Heart right ventricle (tissue), 16 donors: Measurements from ENCODE around the gene EXT2. TPM values are rescaled to one million over a fixed set of nuclear protein-coding genes. Genes with fewer than 3 reads are reported as not detected.

ENCODE experiments used
- ATAC-seq, 8 donors: fragments of 200-7000 bp; cut with Tn5 transposase; one replicate each; pipeline ENCODE4 v1.9.1; 2020; ENCODE audit warnings: mild to moderate bottlenecking in 8 of 8, moderate library complexity in 8 of 8, moderate number of reproducible peaks in 1 of 8
- DNase-seq, 2 donors: peaks; one replicate each; pipeline ENCODE4 v3.0.0-alpha.2; 2020
- H3K27ac ChIP-seq, 10 donors: fragments of 200-600 bp; sonication (generic) in 2 of 10; one replicate each; pipeline versions ENCODE4 v1.5.0 to v1.8.0; 2020 to 2022; ENCODE audit warnings: mild to moderate bottlenecking in 3 of 10
- H3K27me3 ChIP-seq, 7 donors: fragments of 200-600 bp; one replicate each; pipeline ENCODE4 v1.8.0; 2021 to 2022; ENCODE audit warnings: mild to moderate bottlenecking in 2 of 7
- H3K36me3 ChIP-seq, 9 donors: fragments of 200-600 bp; sonication (generic) in 1 of 9; one replicate each; pipeline versions ENCODE4 v1.5.0 to v1.8.0; 2020 to 2022; ENCODE audit warnings: mild to moderate bottlenecking in 2 of 9
- H3K4me1 ChIP-seq, 9 donors: fragments of 200-600 bp; sonication (generic) in 1 of 9; one replicate each; pipeline versions ENCODE4 v1.5.0 to v1.8.0; 2020 to 2022; ENCODE audit warnings: mild to moderate bottlenecking in 4 of 9
- H3K4me3 ChIP-seq, 10 donors: fragments of 200-600 bp; sonication (generic) in 2 of 10; one replicate each; pipeline versions ENCODE4 v1.5.0 to v1.8.0; 2020 to 2022; ENCODE audit warnings: mild to moderate bottlenecking in 7 of 10, moderate library complexity in 2 of 10
- H3K9me3 ChIP-seq, 11 donors: fragments of 200-600 bp in 10 of 11; sonication (generic) in 2 of 11; one replicate each; pipeline versions ENCODE4 v1.5.0 to v1.8.0; 2013 to 2022; ENCODE audit warnings: mild to moderate bottlenecking in 2 of 11, control low read depth in 1 of 11, moderate library complexity in 1 of 11
- WGBS, 2 donors: extraction: QIAGEN DNeasy Blood & Tissue Kit; methylation state at CpG; one replicate each; pipeline ENCODE4 v1.1.7; 2013; ENCODE audit warnings: inconsistent platforms in 1 of 2; 5-methylcytosine and 5-hydroxymethylcytosine counted together
- intact Hi-C, 10 donors: fragments of 100-400 bp; cut with DNase I; formaldehyde crosslinking; loops; one replicate each; pipeline versions ENCODE4 v1.11.1 to v1.14.2; 2022
- polyA plus RNA-seq, 2 donors: library from polyadenylated mRNA; stranded (reverse); fragments of 200-250 nt; gene quantifications; one replicate each; pipeline ENCODE4 v1.2.3, GENCODE V29; 2013
- total RNA-seq, 10 donors: library from RNA; stranded (reverse); fragmentation: NEBNext Ultra II Directional in 3 of 10; extraction: Animal tissue kit (Norgen Biotek cat#: 25700) in 3 of 10; gene quantifications; one replicate each; pipeline versions ENCODE4 v1.2.1 to v1.2.4, GENCODE V29; 2021 to 2023
- TF ChIP-seq, protein P1 (sequence below), 9 donors: fragments of 200-600 bp; sonication (generic) in 2 of 9; IDR thresholded peaks; one replicate each; pipeline versions ENCODE4 v1.5.0 to v1.8.0; 2021 to 2022; ENCODE audit warnings: antibody characterized with exemption in 9 of 9, mild to moderate bottlenecking in 5 of 9, moderate library complexity in 1 of 9
- donor health status: Arrhythmogenic right ventricular cardiomyopathy.
- donor health status: ischemic (EF 13 %, LVEDD 7.1; RV severe dilation, severe dysfunction).
- donor health status: healthy with polysubstance abuse.
- donor health status: DM: no; HTN: yes; CAD: no.
- donor health status: DM: no; HTN: no; CAD: no.
- donor health status: ischemic (EF 25% LVEDD 6.9; RV normal size, moderate dysfunction).
- donor health status: ischemic (EF 25% LVEDD 5.7; RV mildly dilated, moderate dysfunction).
- donor health status: healthy.
- donor health status: DM: yes; HTN: yes; CAD: no.
- donor health status: Ischemic cardiomyopathy.
- donor health status: ischemic (EF 35%, LVEDD 5.7; RV mildly dilated, moderate dysfunction).
- donor health status: nonischemic (EF 11% LVEDD 7.7; RV severe dilation, severe dysfunction).
- donor health status: DM: yes; HTN: yes; CAD: no.
- donor health status: PGD.
- donor health status: ischemic (EF 29% LVEDD 5.4; RV normal size, mild dysfunction).
- donor health status: nonischemic (EF 23%, LVEDD 6.1; RV moderate dilation, normal function).

The EXT2 gene
- total and polyA plus RNA-seq, 12 donors, result 18.7 to 35.1 (median 28.2) TPM

DNA sequence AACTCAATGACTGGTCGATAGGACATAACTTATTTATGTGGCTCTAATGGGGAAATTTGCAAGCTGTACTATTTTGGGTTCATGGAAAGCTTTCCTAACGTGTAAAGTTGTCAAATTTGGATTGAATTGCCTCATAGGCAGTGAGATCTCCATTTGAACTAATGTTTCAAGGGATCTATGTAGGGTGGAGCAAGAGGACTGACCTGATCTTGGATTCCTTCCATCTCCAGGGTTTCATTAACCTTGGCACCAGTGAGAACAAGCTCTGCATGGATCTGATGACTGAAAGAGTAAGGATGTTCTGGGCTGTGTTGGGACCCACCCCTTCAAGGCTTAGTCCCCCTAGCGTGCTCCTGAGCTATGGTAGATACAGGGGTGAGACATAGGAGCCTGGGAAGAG, 45.6 kb upstream of the EXT2 start:
- intact Hi-C loops, result no loop called here
- DNase-seq (no peak), ATAC-seq (no peak)
- no peaks in the 10 kb centered on the region for H3K27me3 ChIP-seq
- no peak overlapping the region for H3K27ac ChIP-seq
- TF ChIP-seq, protein P1, sequence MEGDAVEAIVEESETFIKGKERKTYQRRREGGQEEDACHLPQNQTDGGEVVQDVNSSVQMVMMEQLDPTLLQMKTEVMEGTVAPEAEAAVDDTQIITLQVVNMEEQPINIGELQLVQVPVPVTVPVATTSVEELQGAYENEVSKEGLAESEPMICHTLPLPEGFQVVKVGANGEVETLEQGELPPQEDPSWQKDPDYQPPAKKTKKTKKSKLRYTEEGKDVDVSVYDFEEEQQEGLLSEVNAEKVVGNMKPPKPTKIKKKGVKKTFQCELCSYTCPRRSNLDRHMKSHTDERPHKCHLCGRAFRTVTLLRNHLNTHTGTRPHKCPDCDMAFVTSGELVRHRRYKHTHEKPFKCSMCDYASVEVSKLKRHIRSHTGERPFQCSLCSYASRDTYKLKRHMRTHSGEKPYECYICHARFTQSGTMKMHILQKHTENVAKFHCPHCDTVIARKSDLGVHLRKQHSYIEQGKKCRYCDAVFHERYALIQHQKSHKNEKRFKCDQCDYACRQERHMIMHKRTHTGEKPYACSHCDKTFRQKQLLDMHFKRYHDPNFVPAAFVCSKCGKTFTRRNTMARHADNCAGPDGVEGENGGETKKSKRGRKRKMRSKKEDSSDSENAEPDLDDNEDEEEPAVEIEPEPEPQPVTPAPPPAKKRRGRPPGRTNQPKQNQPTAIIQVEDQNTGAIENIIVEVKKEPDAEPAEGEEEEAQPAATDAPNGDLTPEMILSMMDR (IDR thresholded peaks at IDR 0.05), result no peak
- H3K9me3 ChIP-seq, result no peaks in the 10 kb centered on the region
- WGBS, 2 donors, result 83 to 84% methylated on average over 3 of the region's 3 CpGs
- H3K4me1 ChIP-seq, result no peaks in the 10 kb centered on the region
- no peak overlapping the region for H3K4me3 ChIP-seq
- no peaks in the 10 kb centered on the region for H3K36me3 ChIP-seq

DNA sequence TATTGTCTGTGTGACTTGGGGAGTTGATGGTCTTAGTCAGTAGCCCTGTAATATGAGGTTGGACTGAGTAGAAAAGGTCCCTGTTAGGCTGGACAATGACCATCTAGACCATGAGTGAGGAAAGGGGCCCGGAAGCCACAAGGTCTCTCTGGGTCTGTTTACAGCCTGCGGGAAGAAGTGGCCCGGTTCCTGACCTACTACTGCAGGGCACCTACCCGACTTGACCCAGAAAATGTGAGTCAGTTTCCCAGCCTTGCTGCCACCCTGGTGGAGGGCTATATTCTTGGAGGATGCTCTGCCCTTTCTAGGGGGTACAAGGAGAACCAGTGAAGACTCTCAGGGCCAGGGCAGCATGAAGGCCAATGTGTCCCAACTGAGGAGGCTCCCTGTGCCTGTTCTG, 44.3 kb upstream of the EXT2 start:
- Histone ChIP-seq H3K4me1 (no peaks in the 10 kb centered on the region), H3K27ac (no peak overlapping the region), H3K27me3 (no peaks in the 10 kb centered on the region), H3K9me3 (no peaks in the 10 kb centered on the region), H3K4me3 (no peak overlapping the region), H3K36me3 (no peaks in the 10 kb centered on the region)
- WGBS, 2 donors, result 87 to 94% methylated on average over 4 of the region's 4 CpGs
- TF ChIP-seq, protein P1 (IDR thresholded peaks at IDR 0.05), result no peak
- intact Hi-C loops, result no loop called here
- ATAC-seq (no peak), DNase-seq (no peak)

- no peak overlapping the region for H3K27ac ChIP-seq
- no peaks in the 10 kb centered on the region for H3K27me3 ChIP-seq
- H3K4me1 ChIP-seq, result no peaks in the 10 kb centered on the region
- DNase-seq (no peak), ATAC-seq (no peak)
- H3K36me3 ChIP-seq, result no peaks in the 10 kb centered on the region
- intact Hi-C loops, result no loop called here
- no peak overlapping the region for H3K4me3 ChIP-seq
- WGBS, 2 donors, result 69 to 71% methylated on average over 6 of the region's 6 CpGs
- no peaks in the 10 kb centered on the region for H3K9me3 ChIP-seq
- TF ChIP-seq, protein P1 (IDR thresholded peaks at IDR 0.05), result no peak
These were observed 38.1 kb upstream of the EXT2 start for GRCh38 chr11:44057340-44057739.

DNA sequence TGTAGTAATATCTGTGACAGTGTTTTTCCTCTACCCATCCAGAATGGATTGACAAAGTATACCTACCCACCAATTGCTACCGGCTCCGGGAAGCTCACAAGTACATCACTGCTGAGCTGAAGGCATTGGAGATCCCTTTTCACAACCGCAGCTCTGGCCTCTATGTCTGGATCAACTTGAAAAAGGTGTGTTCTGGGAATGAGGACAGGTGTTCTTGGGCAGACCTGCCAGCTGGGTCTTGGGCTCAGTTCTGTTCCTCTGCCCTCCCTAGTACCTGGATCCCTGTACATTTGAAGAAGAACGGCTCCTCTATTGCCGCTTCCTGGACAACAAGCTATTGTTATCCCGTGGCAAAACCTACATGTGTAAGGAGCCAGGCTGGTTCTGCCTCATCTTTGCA, 37.2 kb upstream of the EXT2 start:
- Histone ChIP-seq H3K4me3 (no peak overlapping the region), H3K27ac (no peak overlapping the region), H3K4me1 (no peaks in the 10 kb centered on the region), H3K9me3 (no peaks in the 10 kb centered on the region), H3K36me3 (no peaks in the 10 kb centered on the region), H3K27me3 (no peaks in the 10 kb centered on the region)
- TF ChIP-seq, protein P1 (IDR thresholded peaks at IDR 0.05), result no peak
- intact Hi-C loops, result no loop called here
- WGBS, 2 donors, result 90 to 92% methylated on average over 6 of the region's 6 CpGs
- no peak for ATAC-seq
- DNase-seq, result no peak
